GM18502 (cell line): Measurements from ENCODE around the gene CFHR5.
A peak's percentile ranks its signal among the peaks of the same experiment; 100 is the strongest.
"Not testable (repeated sequence)": the region's sequence is repeated elsewhere in the genome, so short reads cannot be mapped to it uniquely, and the experiment has no call there.

Source experiments
- ATAC-seq: cut with Tn5 transposase; IDR thresholded peaks from one replicate; pipeline ENCODE4 v1.9.1; 2021; ENCODE audit warnings: mild to moderate bottlenecking; ENCODE audit not compliant: unreplicated experiment, poor library complexity

CFHR5 gene

GRCh38 chr1:197016751-197017150 is 39.4 kb downstream of the CFHR5 start:
- ATAC-seq, result no peak

GRCh38 chr1:197017558-197018146 is 40.3 kb downstream of the CFHR5 start:
- no peak for ATAC-seq

- no peak for ATAC-seq
These were observed 44.4 kb downstream of the CFHR5 start for GRCh38 chr1:197021716-197022115.

- no peak for ATAC-seq
These were observed 47.1 kb downstream of the CFHR5 start for GRCh38 chr1:197024460-197024859.

GRCh38 chr1:197027359-197027758 is 50.0 kb downstream of the CFHR5 start:
- ATAC-seq, result no peak

- no peak for ATAC-seq
These were observed 52.4 kb downstream of the CFHR5 start for GRCh38 chr1:197029749-197030148.

GRCh38 chr1:197034631-197035339 is 57.4 kb downstream of the CFHR5 start:
- not testable (repeated sequence) for ATAC-seq

GRCh38 chr1:197036861-197037260 is 59.5 kb downstream of the CFHR5 start:
- no peak for ATAC-seq

- ATAC-seq, result peak; percentile 87
These were observed 64.4 kb downstream of the CFHR5 start for GRCh38 chr1:197041486-197042353.

- ATAC-seq, result no peak
These were observed 65.5 kb downstream of the CFHR5 start for GRCh38 chr1:197042676-197043341.

GRCh38 chr1:197049100-197049499 is 71.7 kb downstream of the CFHR5 start:
- ATAC-seq, result no peak
